Nephron (organoid): Measurements from ENCODE around the gene OR5C1.
"Not testable (repeated sequence)": the region's sequence is repeated elsewhere in the genome, so short reads cannot be mapped to it uniquely, and the experiment has no call there.

ENCODE experiments used
- H3K27ac Mint-ChIP-seq, 3 experiments: 2 replicates each; pipeline ENCODE4 v1.8.0; 2020; ENCODE audit warnings: mixed read lengths in 3 of 3, mild to moderate bottlenecking in 2 of 3, moderate library complexity in 1 of 3
- H3K27me3 Mint-ChIP-seq: 2 replicates; pipeline ENCODE4 v1.8.0; 2021; ENCODE audit warnings: low read depth, mild to moderate bottlenecking, moderate library complexity, mixed read lengths
- H3K36me3 Mint-ChIP-seq: 2 replicates; pipeline ENCODE4 v1.8.0; 2020; ENCODE audit warnings: low read depth, mixed read lengths
- H3K4me1 Mint-ChIP-seq: 2 replicates; pipeline ENCODE4 v1.8.0; 2020; ENCODE audit warnings: mixed read lengths
- H3K4me3 Mint-ChIP-seq, 3 experiments: 2 replicates each; pipeline ENCODE4 v1.8.0; 2020; ENCODE audit warnings: mild to moderate bottlenecking in 3 of 3, mixed read lengths in 3 of 3, moderate library complexity in 2 of 3
- H3K9me3 Mint-ChIP-seq: 2 replicates; pipeline ENCODE4 v1.8.0; 2020; ENCODE audit warnings: mixed read lengths
- TF ChIP-seq, protein P1 (sequence below), 3 experiments: fragments of 200-600 bp; sonication (generic); IDR thresholded peaks; one replicate each; pipeline ENCODE4 v1.5.0; 2021; ENCODE audit warnings: antibody characterized with exemption in 3 of 3; ENCODE audit not compliant: unreplicated experiment in 3 of 3

Gene OR5C1

DNA sequence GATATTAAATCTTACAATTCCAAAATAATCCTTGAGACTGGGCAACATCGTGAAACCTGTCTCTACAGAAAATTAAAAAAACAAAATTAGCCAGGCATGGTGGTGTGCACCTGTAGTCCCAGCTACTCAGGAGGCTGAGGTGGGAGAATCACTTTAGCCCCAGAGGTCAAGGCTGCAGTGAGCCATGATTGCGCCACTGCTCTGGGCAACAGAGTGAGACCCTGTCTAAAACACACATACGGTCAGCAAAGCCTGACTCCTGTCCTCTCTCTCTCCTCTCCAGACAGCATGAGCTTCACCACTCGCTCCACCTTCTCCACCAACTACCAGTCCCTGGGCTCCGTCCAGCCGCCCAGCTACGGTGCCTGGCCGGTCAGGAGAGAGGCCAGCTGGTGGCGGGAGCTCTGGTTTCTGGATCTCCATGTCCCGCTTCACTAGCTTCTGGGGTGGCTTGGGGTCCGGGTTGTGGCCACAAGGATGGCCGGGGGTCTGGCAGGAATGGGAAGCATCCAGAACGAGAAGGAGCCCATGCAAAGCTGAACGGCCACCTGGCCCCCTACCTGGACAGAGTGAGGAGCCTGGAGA, 48.6 kb downstream of the OR5C1 start:
- TF ChIP-seq, protein P1, sequence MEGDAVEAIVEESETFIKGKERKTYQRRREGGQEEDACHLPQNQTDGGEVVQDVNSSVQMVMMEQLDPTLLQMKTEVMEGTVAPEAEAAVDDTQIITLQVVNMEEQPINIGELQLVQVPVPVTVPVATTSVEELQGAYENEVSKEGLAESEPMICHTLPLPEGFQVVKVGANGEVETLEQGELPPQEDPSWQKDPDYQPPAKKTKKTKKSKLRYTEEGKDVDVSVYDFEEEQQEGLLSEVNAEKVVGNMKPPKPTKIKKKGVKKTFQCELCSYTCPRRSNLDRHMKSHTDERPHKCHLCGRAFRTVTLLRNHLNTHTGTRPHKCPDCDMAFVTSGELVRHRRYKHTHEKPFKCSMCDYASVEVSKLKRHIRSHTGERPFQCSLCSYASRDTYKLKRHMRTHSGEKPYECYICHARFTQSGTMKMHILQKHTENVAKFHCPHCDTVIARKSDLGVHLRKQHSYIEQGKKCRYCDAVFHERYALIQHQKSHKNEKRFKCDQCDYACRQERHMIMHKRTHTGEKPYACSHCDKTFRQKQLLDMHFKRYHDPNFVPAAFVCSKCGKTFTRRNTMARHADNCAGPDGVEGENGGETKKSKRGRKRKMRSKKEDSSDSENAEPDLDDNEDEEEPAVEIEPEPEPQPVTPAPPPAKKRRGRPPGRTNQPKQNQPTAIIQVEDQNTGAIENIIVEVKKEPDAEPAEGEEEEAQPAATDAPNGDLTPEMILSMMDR (IDR thresholded peaks at IDR 0.05; ENCODE audit: unreplicated experiment in 3 of 3): no peak
- no peaks in the 10 kb centered on the region for H3K27me3 Mint-ChIP-seq
- no peaks in the 10 kb centered on the region for H3K36me3 Mint-ChIP-seq
- no peak overlapping the region for H3K27ac Mint-ChIP-seq
- H3K4me1 Mint-ChIP-seq: no peaks in the 10 kb centered on the region
- no peak overlapping the region for H3K4me3 Mint-ChIP-seq
- peaks cover 6% of the 10 kb centered on the region for H3K9me3 Mint-ChIP-seq

DNA sequence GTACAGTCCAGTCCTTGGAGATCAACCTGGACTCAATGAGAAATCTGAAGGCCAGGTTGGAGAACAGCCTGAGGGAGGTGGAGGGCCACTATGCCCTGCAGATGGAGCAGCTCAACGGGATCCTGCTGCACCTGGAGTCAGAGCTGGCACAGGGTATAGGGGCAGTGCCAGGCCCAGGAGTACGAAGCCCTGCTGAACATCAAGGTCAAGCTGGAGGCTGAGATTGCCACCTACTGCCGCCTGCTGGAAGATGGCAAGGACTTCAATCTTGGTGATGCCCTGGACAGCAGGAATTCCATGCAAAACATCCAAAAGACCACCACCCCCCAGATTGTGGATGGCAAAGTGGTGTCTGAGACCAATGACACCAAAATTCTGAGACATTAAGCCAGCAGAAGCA, 49.7 kb downstream of the OR5C1 start:
- not testable (repeated sequence) for H3K9me3 Mint-ChIP-seq, H3K4me1 Mint-ChIP-seq, H3K36me3 Mint-ChIP-seq, H3K27ac Mint-ChIP-seq, H3K4me3 Mint-ChIP-seq, H3K27me3 Mint-ChIP-seq
